ENCODE results near the gene SCN10A.

- no peak for TF ChIP-seq EP300 (IDR thresholded peaks at IDR 0.05; ENCODE audit: low read depth)
- TF ChIP-seq POLR2A (IDR thresholded peaks at IDR 0.05) = no peak
- TF ChIP-seq CTCF (IDR thresholded peaks at IDR 0.05) = no peak
- TF ChIP-seq POLR2AphosphoS5 (IDR thresholded peaks at IDR 0.05) = no peak
These were observed 163.1 kb downstream of the SCN10A start for GRCh38 chr3:38652934-38653333.

Measured in transverse colon (tissue), 4 donors.